Embryonic facial prominence (tissue), 1 donor: ENCODE results near the gene EBP.
A peak's percentile ranks its signal among the peaks of the same experiment; 100 is the strongest.

Source experiments
- DNase-seq: peaks from one replicate; pipeline ENCODE4 v3.0.0-alpha.2; 2016; ENCODE audit errors: extremely low spot score

Gene EBP

GRCh38 chrX:48521353-48522243 is at the start of gene EBP:
TSS of gene EBP (plus strand) at chrX:48521808. CDS start at chrX:48523772, 1,964 bp downstream.
- peak; percentile 66 for DNase-seq

DNA sequence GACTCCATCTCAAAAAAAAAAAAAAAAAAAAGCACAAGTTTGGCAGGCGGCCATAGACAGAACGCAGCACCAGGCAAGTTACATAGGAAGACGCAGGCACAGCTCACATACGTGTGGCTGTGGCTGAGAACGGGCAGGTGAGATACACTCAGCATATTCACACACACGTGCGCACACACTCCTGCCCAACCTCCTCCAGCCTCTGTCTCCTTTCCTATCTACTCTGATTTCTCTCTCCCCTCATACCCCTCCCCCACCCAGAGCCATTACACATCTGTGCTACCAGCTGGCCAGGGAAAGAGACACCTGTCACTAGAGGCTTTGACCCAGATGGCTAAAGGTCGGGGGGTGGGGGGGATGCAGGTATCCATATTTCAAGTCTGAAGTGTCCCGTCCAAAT is 49.4 kb upstream of the EBP start:
- DNase-seq, result no peak

DNA sequence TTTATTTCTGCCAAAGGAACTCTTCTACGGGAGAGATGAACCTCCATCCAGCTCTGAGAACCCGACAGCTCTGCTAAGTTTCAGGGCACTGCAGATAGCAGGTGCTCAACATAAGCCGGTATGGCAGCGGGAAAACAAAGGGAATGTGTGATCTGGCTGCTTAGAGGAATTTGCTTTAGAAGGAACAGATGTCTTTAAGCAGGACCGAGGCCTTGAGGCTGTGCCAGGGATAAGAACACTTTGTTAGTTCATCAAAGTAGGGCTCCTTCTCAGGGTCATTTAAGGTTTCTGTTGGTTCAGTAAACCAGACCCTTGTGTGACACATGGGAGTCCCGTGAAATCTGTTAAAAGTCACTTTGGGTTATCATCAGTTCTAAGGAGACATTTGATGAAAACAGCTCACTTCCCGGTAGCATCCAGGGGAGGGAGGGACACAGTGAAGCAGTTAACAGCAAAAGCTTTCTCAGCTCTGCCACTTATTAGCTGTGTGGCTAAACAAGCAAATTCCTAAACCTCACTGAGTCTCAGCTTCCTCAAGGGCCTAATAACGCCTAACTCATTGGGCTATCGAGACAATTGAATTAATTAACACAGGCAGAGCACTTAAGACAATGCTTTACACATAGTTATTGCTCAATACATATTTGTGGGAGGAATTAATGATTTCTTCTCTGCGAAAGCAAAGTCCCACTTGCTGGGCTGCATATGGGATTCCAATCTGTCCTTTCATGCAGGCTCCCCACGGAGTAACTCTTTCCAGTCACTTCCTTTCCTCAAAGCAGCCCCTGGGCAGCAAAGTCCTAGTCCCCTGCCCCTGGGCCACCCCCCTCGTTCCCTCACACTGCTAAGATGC is 48.5 kb upstream of the EBP start:
- no peak for DNase-seq

- no peak for DNase-seq
Observed at GRCh38 chrX:48473704-48473990, 48.0 kb upstream of the EBP start.

GRCh38 chrX:48474127-48474526 is 47.5 kb upstream of the EBP start:
- no peak for DNase-seq

DNA sequence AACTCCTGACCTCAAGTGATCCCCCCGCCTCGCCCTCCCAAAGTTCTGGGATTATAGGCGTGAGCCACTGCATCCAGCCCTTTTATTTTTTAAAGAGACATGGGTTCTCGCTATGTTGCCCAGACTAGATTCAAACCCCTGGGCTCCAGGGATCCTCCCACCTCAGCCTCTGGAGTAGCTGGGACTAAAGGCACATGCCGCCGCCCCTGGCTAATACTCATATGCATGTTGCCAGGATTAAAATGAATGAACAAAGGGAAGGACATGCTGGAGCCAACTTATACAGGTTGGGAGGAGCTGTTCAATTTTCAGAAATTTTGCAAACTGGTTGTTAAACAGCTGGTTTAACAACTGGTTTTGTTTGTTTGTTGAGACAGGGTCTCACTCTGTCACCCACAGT is 47.0 kb upstream of the EBP start:
- DNase-seq, result no peak

DNA sequence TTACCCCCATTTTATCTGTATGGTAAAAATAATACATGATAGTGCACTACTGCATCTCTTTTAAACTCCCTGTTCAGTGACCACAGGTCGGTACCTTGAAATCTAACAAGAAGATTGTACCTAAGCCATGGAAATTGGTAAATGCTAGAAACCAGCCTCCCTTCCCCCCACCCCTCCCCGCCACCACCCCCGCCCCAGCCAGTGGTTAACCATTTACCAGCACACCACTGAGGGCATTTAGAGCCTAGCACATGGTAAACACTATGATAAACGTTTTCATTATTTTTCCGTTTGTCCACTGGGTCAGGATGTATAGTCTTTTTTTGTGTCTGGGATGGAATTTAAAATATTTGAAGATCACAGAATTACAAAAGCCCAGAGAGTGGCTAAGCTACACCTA is 46.3 kb upstream of the EBP start:
- DNase-seq, result no peak

DNA sequence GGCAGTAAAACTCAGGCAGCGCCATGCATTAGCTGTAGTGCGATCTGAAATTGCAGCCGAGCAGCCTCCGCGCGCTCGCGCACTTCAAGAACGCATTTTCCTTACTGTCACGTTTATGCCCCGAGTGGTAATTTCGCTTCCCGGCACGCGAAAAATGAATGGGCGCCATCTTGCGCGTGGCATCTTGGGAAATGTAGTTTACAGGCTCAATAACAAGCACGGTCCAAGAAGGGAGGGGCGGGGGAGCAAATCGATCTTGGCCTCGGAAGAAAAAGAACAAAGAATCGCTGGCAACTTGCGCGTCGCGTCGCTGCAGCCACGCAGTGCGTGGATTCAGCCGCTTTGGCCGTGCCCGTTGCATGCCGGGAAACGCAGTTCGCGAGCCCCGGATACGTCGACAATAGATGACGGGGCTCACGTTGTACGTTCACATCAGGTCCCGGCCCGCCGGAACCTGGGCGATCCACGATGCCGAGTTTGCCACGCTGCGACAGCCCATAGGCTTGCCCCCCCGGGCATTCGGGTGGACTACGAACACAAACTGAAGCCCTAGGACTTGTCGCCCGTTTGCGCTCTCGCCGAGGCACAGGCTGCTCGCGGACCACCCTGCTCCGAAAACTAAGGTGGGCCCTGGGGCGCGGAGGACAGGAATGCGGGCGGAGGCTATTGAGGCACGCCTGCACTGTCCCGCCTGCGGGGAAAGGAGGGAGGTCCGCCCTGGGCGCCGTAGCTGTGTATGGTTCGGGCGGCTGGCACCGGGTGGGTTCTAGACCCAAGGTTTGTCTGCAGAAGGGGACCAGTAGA is 45.6 kb upstream of the EBP start, which contains the start of gene FTSJ1:
Gene FTSJ1, plus strand, starts transcription at position 426 of the 804 bp plus-strand sequence. CDS start 1,849 bp downstream, outside the sequence.
- peak; percentile 73 for DNase-seq

- no peak for DNase-seq
Observed at GRCh38 chrX:48476919-48477318, 44.7 kb upstream of the EBP start.

GRCh38 chrX:48477960-48478755 is 43.5 kb upstream of the EBP start:
- DNase-seq, result no peak

DNA sequence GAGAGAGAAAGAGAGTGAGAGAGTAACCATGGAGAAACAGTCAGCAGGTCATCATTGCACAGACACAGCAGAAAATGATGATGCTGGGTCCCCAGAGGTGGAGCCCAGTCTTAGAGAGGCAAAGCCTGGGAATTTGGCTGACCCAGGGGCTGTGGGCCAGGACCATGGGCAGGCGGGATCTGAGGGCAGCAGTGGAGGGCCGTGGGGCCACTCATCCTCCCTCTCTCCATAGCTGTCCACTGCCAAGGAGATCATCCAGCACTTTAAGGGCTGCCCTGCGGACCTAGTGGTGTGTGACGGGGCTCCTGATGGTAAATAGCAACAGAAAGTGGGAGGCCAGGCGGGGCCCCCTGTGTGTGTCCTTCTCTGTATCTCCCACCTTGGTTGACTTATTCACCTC is 42.8 kb upstream of the EBP start:
- no peak for DNase-seq

DNA sequence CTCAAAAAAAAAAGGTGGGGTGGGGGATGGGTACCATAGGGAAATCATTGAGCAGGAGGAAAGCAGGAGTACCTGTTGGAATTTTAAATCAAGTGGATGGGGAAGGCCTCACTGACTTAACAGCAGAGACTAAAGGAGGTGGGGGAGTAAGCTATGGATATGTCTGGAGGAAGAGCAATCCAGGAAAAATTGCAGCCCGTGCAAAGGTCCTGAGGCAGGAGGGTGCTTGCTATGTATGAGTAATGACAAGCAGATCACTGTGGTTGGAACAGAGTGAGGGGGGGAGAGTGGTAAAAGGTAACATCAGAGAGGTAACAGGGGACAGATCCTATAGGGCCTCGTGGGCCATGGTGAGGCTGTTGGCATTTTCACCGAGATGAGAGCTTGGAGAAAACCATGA is 41.5 kb upstream of the EBP start:
- DNase-seq, result no peak

GRCh38 chrX:48480583-48480982 is 41.0 kb upstream of the EBP start:
- no peak for DNase-seq

GRCh38 chrX:48482526-48482925 is 39.1 kb upstream of the EBP start:
- DNase-seq, result no peak

DNA sequence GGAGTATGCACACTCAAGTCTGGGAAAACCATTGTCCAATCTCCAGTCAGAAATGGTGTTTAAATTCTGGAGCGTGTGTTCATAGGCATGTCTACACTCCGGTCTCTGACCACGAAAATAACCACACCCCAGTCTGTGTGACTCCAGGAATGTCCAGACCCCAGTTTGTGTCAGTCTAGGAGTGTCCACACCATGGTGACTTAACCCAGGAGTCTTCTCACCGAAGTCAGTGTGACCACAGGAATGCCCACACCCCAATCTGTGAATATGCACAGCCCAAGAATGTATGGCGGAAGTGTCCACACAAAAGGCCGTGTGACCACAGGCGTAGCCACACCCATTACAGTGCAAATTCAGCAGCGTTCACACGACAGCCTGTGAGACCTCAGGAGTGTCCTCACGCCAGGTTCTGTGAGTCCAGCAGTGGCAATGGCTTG is 34.2 kb upstream of the EBP start:
- DNase-seq, result no peak

- DNase-seq, result no peak
Observed at GRCh38 chrX:48488034-48488433, 33.6 kb upstream of the EBP start.

DNA sequence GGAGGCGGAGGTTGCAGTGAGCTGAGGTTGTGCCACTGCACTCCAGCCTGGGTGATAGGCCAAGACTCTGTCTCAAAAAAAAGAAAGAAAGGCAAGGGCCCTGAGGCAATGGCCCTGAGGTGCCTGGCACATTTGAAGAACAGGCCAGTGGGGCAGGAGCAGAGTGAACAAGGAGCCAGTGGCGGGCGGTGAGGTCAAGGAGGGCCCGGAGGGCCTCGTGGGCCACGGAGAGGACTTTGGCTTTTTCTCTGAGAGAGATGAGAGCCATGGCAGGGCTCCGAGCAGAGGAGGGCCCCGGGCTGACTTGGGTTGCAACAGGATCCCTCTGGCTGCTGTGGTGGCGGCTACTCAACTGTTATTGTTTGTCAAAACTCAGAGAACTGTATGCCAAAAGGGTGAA is 32.3 kb upstream of the EBP start:
- DNase-seq, result no peak

GRCh38 chrX:48489892-48490291 is 31.7 kb upstream of the EBP start:
- DNase-seq, result no peak

DNA sequence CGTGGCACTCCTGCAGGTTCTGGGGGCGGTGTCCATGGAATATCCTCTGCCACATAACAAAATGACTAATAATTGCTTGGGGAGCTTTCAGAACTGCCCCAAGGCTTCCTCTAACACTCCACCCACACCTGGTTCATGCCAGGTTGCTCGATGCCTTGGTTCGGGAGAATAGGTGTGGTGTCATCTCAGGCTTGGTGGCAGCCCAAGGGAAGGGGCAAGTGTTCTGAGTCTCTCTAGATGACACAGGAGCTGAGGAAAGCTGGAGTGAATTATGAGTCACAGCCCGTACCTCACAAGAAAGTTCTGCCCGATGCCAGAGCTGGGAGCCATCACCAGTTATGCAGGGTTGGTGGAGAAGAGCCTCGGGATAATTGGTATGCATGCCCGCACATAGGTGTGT is 30.9 kb upstream of the EBP start:
- no peak for DNase-seq

DNA sequence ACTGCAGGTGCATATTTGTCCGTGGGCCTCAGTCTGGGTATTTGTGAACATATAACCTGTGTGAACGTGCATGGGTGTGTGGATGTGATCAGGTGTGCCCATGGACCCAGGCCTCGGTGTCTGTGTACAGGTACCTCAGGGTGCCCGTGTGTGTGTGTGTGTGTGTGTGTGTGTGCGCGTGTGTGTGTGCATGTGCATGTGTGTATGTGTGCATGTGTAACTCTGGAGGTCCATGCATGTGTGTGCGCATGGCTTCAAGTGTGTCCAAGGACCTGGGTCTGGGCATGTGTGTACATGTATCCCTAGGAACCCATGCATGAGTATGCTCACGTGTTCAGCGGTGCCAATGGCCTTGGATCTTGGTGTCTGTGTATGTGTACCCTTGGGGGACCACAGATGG is 29.8 kb upstream of the EBP start:
- no peak for DNase-seq

GRCh38 chrX:48492293-48492910 is 29.2 kb upstream of the EBP start:
- no peak for DNase-seq
